NCI-H2227 treated with DMSO at 0.1 percent for 48 hours (cell line): ENCODE data around the gene GNB5.
"Not testable (repeated sequence)": the region's sequence is repeated elsewhere in the genome, so short reads cannot be mapped to it uniquely, and the experiment has no call there.

Experiments
- DNase-seq: peaks from one replicate; lab custom pipeline; 2025; lab: John Stamatoyannopoulos, UW

GNB5 gene

DNA sequence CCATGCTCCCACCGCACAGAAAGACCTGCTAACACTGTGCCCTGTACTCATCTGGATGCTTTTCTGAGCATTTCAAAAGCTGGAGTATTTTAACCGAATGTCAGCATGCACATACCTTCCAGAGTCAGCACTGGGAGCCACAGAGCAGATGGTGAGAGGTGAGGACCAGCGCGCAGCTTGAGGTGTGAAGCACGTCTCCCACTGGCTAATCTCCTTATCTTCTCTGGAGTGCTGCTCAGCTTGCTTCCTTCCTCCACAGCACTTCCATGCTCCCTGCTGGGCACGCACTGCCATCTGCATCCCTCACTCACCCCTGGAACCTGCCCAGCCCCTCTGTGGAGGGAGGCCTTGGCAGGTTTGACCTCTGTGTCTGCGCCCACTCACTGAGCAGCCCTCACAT, at the start of gene GNB5:
TSS of gene GNB5 (minus strand) at position 186 of the 400 bp plus-strand sequence. CDS start 6,716 bp downstream, outside the sequence.
- DNase-seq = no peak

DNA sequence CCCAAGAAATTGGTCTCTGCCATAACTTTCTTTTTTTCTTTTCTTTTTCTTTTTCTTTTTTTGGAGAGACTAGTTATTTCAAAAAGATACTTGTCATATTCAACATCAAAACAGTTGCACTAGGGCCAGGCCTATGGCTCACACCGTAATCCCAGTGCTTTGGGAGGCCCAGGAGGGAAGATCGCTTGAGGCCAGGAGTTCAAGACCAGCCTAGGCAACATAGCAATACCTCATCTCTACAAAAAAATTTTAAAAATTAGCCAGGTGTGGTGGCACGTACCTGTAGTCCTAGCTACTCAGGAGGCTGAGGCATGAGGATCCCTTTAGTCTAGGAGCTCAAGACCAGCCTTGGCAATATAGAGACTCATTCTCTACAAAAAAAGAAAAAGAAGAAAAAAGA, 49.0 kb upstream of the GNB5 start:
- DNase-seq = no peak

DNA sequence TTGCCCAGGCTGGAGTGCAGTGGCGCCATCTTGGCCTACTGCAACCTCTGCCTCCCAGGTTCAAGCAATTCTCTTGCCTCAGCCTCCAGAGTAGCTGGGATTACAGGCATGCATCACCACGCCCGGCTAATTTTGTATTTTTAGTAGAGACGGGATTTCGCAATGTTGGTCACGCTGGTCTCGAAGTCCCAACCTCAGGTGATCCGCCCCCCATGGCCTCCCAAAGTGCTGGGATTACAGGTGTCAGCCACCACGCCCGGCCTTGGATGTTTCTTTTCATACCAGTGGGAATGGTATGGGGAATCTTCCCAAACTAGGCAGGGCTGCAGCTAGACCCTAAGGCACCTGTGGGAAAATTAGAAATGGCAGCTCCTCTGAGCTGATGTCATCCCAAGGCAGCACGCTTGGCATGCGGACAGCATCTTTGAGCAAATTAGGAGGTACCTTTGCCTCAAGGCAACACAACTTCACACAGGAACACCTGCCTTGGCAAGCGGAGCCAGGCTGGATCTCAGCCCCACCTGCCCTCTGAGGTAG, 47.9 kb upstream of the GNB5 start:
- DNase-seq = not testable (repeated sequence)

DNA sequence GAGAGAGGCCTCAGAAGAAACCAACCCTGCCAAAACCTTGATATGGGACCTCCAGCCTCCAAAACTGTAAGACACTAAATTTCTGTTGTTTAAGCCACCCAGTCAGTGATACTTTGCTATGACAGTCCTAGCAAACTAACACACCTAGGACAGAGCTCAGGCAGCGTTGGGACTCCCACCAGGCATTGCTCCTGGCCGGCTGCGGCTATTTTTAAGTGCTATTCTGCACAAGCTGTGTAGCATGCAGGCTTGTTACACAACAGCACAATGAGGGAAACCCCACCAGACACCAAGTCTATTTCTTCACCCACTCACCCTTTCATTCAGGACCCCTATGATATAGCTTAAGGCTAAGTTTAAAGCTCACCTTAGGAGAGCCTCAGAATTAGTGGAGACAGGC, 47.0 kb upstream of the GNB5 start:
- no peak for DNase-seq

DNA sequence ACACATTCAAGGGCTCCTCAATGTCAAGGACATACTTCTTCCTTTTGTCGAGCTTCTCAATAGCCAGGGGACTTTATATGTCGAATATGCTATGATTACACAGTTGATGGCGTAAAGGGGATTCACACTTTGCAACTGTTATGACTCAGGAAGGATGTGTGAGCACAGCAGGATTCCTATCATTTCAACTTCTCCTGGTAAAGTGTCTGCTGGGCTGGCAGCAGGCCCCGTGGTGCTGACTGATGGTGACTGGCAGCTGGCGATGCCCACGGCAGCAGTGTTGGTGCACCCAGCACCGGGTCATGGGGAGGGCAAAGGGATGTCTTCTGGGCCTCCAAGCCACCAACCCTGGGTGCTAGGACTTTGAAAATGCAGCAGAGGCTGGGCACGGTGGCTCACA, 44.8 kb upstream of the GNB5 start:
- DNase-seq = no peak

DNA sequence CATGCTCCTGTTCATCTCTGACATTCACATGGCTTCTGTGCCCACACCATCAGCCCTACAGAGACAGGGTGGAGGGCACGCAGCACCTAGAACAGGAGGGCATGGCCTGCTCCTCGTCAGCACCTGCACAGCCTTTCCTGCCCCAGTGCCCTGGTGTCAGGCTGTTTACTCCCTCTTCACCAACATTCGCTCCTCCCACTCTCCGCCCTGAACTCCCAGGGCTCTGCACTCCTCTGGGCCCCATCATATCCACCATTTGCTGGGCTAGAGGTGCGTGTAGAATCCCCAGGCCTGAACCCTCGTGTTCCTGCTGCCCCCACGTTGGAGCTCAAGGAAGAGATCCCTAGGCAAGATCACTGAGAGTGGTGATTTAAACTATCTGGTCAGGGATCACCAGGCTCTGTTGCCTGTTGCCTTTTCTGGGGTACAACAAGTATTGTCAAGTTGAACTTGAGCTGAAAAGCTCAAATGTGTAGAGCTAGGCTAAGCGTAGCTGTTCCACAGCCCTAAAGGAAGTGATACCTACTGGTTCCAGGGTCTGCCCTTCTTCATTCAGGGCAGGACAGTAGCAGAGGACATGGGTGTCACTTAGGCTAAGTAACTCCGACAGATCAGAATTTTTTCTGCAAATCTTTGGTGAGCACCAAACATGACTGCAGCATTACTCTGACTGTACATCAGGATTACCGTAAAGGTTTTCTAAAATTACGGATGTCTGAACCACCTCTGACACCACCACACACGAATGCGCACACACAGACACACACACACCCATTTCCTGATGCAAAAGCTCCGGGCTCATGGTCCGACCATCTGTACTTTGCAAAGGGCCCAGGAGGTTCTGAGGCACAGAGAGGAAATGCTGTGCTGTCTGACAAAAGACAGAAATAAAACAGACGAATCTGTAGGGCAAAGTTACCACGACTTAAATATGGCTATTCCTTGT, 43.7 kb upstream of the GNB5 start:
- no peak for DNase-seq

DNA sequence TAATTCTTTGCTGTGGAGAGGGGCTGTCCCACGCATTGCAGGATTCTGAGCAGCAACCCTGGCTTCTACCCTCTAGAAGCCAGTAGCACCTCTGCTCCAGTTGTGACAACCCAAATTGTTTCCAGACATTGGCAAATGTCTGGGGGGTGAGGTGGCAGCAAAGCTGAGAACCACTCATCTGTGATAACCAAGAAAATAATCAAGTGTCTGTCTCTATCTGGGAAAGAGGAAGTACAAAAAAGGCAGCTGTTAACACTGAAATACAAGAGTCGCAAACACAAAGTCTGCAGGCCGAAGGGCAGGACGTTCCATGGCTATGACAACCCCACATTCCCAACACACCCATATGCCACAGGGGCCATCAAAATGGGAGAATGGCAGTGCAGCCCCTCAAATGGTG, 42.2 kb upstream of the GNB5 start:
- no peak for DNase-seq

DNA sequence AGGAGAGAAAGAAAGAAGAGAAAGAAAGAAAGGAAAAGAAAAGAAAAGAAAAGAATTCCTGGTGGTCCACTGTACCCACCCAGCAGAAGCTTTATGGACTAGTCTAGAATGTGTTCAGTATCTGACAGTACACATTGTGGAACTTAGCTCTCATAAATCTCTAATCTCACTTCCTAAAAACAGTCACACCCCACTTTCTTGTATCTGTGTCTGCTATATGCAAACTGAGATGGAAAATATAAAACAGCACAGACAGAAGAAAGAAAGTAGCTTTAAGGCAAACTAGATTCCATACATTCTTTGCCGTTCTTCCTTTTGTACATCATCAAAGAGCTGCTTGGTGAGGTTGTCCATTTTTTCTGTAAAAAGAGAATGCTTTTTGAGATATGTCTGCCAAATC, 41.1 kb upstream of the GNB5 start:
- no peak for DNase-seq

DNA sequence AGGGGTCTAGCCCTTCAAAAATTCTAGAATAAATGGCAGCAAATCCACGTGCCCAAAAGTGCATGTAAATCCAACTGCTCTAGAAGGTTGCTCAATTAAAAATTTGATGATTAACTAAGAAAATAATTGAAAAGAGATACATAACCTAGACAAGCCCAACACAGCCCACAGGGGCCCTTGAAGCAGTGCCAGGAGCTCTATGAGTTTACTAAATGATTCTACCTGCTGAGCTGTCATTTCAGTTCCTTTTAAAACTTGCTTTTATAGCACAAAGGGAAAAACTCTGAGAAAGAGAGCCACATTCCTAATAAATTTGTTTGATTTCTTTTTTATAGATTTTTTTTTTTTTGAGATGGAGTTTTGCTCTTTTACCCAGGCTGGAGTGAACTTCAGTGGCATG, 38.9 kb upstream of the GNB5 start:
- no peak for DNase-seq

DNA sequence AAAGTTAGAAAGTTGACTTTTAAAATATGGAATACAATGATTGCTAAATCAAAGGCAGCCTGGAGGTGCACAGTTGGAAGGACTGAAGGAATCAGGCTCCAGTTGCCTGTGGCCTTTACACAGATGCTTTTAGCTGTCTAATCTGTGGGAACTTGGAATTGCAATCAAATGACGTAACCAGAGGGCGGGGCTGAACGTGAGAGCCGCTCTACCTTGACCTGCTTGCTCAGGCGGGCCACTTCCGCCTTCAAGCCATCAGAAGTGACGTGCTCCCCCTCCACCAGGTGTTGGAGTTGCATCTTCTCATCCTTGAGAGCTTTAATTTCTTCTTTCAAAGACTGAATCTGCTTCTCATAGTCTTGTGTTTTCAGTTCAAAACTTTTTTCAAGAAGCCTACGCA, 37.7 kb upstream of the GNB5 start:
- no peak for DNase-seq

DNA sequence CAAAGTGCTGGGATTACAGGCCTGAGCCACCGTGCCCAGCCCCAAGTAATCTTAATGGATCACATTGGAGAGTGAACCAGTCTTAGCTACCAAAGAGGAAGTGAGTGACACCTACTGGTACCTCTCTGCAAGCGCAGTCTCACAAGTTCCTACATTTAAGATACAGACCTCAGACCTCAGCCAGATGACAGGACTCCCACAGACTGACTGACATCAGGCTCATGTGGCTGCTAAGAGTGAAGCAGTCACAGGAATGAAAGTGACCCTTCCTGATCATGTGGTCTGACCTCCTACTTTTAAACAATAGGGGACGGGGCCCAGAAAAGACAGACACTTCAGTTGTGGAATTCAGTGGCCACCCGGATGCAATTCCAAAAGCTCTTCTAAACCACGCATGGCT, 36.3 kb upstream of the GNB5 start:
- peak; percentile 36 for DNase-seq

DNA sequence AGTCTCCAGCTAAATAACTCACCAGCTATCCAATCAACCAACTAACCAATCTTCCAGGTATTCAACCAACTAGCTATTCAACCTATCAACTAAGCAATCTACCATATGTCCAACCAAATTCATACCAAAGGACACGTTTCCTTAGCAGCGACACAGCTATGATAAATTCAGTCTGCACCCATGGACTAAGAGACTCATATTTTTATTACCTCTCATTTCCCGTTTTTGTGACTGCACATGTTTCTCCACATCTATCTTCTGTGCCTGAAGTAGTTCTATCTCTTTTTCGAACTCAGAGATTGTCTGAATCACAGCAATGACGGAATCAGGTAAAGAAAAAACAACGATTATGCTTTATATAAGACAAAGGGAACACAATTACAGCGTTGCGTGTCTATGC, 34.0 kb upstream of the GNB5 start:
- no peak for DNase-seq

DNA sequence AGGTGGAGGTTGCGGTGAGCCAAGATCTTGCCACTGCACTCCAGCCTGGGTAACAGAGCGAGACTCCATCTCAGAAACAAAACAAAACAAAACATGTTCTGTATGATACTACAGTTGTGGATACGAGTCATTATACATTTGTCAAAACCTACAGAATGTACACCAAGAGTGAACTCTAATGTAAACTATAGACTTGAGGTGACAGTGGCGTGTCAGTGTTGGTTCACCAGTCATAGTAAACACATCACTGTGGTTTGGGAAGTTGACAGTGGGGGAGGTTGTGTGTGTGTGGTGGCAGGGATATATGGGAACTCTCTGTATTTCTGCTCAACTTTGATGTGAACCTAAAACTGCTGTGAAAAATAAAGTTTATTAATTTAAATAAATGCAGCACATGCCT, 33.0 kb upstream of the GNB5 start:
- DNase-seq = no peak

DNA sequence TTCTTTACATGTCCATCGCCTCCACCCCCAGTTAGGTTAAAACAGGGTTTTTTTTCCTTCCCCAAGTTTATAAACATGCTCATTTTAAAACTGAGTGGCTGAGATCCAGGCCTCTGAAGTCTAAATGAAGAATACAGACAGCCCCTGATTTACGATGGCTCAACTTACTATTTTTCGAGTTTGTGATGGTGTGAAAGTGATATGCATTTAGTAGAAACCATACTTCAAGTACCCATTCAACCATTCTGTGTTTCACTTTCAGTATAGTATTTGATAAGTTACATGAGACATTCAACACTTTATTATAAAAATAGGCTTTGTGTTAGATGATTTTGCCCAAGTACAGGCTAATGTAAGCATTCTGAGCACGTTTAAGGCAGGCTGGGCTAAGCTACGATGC, 30.5 kb upstream of the GNB5 start:
- DNase-seq = no peak

DNA sequence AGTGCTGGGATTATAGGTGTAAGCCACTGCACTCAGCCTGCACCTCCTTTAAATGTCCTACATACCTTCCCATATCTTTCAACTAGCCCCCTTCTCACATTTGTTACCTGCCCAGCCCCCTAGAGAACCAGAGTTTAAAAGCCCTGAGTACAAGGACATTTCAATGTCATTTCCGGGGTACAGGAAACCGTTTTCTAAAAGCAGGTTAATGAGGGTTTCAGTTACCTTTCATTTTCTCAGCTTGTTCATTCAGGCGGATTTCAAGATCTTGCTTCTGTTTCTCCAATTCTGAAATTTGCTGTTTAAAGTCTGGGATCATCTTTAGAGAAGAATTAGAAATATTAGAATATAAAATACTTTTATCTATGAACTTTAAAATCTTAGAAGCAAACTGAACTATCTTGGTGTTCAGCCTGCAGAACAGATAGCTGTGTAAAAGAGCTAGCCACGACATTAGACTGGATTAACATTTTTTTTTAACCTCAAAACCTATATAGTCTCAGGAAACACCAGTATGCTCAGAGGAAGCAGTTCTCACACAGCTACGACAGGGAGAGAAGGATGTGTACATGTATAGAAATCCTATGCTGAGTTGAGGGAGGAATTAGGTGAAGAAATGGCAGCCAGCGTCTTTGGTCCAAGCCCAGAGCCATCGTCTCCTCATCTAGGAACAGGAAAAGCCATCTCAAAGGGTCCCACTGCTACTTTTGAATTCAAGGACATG, 29.9 kb upstream of the GNB5 start:
- DNase-seq = no peak

DNA sequence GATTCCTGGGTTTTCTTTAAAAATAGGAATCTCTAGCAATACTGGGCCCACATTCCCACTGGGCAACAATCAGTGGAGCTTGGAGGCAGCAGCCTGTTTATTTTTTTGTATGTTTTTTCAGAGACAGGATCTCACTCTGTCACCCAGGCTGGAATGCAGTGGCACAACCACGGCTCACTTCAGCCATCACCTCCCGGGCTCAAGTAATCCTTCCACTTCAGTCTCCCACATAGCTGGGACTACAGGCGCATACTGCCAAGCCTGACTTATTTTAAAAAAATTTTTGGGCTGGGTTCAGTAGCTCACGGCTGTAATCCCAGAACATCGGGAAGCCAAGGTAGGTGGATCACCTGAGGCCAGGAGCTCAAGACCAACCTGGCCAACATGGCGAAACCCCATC, 29.1 kb upstream of the GNB5 start:
- DNase-seq = no peak

DNA sequence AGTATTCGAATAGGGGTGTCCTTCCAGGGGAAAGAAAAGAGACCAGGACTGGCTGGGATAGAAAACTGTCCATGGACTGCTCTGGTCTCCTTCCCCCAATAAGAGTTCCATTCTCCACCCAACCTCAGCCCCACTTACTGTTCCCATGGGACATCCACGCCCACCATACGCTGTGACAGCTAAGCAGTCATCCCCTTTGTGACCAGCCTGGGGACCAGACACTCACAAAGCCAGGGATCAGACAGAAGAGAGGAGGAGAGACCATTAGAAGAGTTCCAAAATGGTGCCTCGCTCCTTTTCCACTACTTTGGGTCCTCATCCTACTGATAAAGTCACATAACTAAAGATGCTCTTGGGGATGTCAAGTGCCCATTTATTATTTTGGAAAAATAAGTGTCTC, 27.6 kb upstream of the GNB5 start:
- DNase-seq = no peak

DNA sequence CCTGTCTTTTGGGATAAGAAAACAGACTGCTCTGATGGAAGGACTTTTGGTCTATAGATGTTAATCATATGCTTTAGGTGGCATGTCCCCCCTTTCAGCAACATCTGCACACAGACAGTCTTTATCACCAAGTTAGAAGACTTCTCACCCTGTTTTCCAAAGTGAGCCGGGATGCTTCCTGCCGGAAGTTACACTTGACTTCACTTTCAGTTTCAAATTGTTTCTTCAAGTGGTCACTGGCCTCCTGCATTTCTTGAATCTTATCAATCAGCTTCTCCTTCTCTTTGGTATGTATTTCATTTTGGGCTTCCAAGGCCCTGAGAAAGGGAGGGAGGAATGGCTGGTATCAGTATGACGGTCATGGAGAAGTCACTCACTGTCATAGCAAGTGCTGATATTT, 27.2 kb upstream of the GNB5 start:
- DNase-seq = no peak

DNA sequence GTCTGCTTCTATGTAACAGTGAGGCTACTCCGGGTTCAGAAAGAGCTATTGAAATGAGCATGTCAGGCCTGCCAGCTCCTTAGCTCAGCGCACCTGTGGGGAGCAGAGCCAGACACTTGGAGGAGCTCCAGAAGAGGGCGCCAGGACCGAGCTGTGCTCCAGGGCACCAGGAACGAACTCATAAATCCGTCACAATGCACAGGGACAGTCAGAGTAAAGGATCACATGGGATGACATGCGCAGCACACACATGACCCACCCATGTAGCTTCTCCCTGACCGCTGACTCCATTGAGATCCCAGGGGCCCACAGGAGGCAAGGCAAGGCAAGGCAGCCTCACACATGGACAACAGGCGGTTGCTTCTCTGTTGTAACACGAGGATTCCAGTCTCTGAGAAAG, 26.0 kb upstream of the GNB5 start:
- no peak for DNase-seq

DNA sequence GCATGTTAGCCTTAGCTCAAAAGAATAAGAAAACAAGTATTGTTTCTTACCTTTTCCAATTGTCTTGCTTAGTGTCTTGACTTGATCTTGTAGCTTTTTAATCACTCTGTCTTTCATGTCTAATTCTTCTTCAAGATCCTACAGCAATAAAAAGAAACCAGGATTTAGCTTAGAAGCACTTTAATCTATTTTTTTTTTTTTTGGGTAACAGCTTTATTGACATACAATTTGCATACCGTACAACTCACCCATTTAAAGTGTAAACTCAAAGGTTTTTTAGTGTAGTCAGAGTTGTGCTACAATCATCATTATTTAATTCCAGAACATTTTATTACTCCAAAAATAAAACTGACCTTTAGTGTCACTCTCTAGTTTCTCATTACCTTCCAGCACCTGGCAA, 23.4 kb upstream of the GNB5 start:
- no peak for DNase-seq

DNA sequence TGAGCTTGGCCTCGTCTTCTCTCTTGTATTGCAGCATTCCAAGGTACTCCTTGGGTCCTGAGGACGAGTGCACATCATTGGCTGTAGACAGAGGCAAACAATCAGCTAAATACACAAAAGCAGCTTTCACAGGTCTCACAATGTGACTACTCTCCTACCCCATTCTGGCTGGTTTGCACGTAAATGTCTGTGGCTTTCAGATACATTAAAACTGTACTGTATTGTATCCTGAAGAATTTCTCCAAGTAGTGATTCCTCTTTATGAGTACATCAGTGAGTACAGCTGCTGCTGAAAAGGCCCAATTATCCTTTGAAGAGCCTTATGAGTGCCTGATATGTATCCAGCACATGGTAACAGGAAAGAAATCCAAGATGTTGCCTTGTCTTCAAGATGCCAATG, 22.0 kb upstream of the GNB5 start:
- DNase-seq = no peak

DNA sequence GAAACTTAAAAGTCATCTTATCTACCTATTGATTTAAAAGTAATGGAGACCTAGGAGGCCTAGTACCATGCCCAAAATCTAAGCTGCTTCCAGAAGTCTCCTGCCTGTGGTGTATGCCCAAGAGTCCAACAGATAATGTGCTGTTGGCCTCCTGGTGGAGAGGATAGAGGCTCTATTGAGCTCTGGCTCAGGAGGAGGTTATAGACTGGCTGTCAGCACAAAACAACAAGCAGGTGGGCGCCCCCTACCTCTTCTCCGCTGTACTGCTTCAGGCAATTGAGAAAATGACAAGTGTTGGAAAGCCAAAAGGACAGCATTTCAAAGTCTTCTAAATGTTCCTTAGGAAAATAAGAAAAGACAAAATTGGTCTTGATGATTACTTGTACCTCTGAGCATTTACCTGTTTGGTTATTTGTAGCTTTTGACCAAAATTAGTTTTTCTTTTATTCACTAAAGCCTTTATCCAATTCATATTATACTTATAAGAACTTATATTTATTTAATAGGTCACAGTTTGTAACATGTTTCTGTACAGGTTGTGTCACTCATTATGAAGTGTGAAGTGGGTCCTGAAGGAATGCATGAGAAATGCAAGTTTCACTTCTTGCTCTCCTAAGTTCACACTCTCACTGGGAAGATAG, 17.2 kb upstream of the GNB5 start:
- peak; percentile 24 for DNase-seq

DNA sequence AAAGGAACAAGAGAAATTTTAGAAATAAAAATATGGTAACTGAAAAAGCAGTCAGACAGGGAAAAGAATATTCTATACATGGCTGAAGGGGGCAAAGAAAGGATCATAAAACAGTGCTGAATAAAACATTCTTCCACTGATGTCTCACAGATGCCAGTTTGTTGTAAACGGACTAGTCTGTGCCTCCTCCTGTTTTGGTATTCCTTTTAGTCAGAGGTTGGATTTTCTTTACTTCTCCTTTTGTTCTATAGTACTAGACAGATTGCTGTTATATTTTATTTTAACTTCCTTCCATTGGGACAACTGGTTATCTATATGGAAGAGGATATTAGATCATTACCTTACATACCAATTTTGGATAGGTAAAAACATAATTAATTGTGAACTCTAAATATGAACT, 16.0 kb upstream of the GNB5 start:
- DNase-seq = no peak
